Measurements from ENCODE around the gene MLEC.

The MLEC gene

DNA sequence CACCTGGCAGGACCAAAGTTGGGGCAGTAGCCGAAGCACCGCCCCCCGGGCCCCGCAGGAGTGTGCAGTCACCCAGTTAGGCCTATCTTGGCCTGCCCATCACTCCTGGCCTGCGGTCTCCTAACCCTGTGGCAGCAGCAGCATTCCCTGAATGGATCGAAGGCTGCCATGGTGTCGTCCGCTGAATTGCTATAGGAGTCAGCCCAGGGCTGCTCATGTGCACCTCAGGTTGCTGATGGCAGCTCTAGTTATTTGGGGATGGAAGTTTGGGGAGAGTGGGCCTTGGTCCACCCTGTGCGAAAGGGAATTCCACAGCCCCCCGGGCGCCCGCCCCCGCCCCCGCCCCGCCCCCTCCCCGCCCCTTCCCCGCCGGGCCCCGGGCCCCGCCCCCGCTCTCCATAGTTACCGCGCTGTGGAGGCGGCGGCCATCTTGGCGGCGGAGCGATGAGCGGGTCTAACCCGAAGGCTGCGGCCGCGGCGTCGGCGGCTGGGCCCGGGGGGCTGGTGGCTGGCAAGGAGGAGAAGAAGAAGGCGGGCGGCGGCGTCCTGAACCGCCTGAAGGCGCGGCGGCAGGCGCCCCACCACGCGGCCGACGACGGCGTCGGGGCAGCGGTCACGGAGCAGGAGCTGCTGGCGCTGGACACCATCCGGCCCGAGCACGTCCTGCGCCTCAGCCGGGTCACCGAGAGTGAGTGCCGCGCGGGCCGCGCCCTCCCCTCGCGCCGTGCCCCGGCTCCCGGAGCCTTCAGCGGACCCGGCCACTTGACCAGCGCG, 23.3 kb downstream of the MLEC start, which contains the start of gene UNC119B:
TSS of gene UNC119B (plus strand) at position 428 of the 774 bp plus-strand sequence. CDS start at position 445, 17 bp downstream.
- H3K27me3 ChIP-seq (ENCODE audit: insufficient read depth, poor library complexity, severe bottlenecking): no peaks in the 10 kb centered on the region
- ATAC-seq (ENCODE audit: low read depth): peak; percentile 79
- H3K9me3 ChIP-seq (ENCODE audit: severe bottlenecking): no peaks in the 10 kb centered on the region
- no peaks in the 10 kb centered on the region for H3K4me1 ChIP-seq (ENCODE audit: insufficient read depth, poor library complexity, severe bottlenecking)
- peak within 1 kb of the TSS; percentile 61 for H3K27ac ChIP-seq (ENCODE audit: poor library complexity, severe bottlenecking)
- TF ChIP-seq, protein P1, sequence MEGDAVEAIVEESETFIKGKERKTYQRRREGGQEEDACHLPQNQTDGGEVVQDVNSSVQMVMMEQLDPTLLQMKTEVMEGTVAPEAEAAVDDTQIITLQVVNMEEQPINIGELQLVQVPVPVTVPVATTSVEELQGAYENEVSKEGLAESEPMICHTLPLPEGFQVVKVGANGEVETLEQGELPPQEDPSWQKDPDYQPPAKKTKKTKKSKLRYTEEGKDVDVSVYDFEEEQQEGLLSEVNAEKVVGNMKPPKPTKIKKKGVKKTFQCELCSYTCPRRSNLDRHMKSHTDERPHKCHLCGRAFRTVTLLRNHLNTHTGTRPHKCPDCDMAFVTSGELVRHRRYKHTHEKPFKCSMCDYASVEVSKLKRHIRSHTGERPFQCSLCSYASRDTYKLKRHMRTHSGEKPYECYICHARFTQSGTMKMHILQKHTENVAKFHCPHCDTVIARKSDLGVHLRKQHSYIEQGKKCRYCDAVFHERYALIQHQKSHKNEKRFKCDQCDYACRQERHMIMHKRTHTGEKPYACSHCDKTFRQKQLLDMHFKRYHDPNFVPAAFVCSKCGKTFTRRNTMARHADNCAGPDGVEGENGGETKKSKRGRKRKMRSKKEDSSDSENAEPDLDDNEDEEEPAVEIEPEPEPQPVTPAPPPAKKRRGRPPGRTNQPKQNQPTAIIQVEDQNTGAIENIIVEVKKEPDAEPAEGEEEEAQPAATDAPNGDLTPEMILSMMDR (IDR thresholded peaks at IDR 0.05; ENCODE audit: poor library complexity, severe bottlenecking): no peak
- DNase-seq (ENCODE audit: low spot score): no peak
- H3K4me3 ChIP-seq (ENCODE audit: severe bottlenecking): peak within 1 kb of the TSS; percentile 94
- H3K36me3 ChIP-seq (ENCODE audit: low read depth): peaks cover 33% of the 10 kb centered on the region

DNA sequence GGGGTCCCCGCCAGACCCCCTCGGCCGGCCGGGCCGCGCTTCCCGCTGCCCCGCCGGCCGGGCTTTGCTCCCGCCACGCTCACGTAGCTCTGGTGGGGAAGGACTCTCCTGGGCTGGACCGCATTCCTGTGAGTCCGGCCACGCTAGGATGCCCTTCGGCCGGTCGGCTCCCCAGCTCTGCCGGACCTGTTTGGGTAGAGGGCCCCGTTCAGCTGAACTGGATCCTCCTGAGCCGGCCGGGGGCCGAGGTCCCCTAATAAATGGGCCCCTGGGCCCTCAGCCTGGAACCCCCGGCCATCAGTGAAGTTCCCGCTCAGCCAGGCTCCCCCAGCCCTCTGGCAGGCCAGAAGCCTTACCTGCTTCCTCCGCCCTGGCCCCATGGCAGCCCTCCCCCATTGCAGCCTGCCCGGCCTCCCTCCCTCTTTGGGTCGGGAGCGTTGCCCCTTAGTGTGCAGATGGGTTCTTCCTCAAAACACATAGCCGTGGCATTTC, 23.9 kb downstream of the MLEC start:
- Histone ChIP-seq H3K27ac (ENCODE audit: poor library complexity, severe bottlenecking) (peak overlapping the region; percentile 61), H3K4me1 (ENCODE audit: insufficient read depth, poor library complexity, severe bottlenecking) (no peaks in the 10 kb centered on the region), H3K27me3 (ENCODE audit: insufficient read depth, poor library complexity, severe bottlenecking) (no peaks in the 10 kb centered on the region), H3K36me3 (ENCODE audit: low read depth) (peaks cover 38% of the 10 kb centered on the region), H3K9me3 (ENCODE audit: severe bottlenecking) (no peaks in the 10 kb centered on the region), H3K4me3 (ENCODE audit: severe bottlenecking) (peak overlapping the region; percentile 94)
- TF ChIP-seq, protein P1 (IDR thresholded peaks at IDR 0.05; ENCODE audit: poor library complexity, severe bottlenecking): no peak
- DNase-seq (ENCODE audit: low spot score) (no peak), ATAC-seq (ENCODE audit: low read depth) (peak; percentile 39)

DNA sequence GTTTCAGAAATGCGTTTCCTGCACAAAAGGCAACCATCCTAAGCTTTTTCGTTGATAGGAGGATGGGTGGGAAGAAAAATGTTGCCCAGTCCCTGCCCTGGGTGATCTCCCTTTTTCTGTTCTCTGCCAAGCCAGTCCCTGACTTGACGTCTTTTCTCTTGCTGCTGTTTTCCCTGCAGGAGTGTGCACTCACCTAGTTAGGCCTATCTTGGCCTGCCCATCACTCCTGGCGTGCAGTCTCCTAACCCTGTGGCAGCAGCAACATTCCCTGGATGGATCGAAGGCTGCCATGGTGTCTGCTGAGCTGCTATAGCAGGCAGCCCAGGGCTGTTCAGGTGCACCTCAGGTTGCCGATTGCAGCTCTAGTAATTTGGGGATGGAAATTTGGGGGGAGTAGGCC, 24.5 kb downstream of the MLEC start:
- H3K4me1 ChIP-seq (ENCODE audit: insufficient read depth, poor library complexity, severe bottlenecking): no peaks in the 10 kb centered on the region
- no peaks in the 10 kb centered on the region for H3K9me3 ChIP-seq (ENCODE audit: severe bottlenecking)
- H3K4me3 ChIP-seq (ENCODE audit: severe bottlenecking): peak overlapping the region; percentile 94
- peaks cover 43% of the 10 kb centered on the region for H3K36me3 ChIP-seq (ENCODE audit: low read depth)
- no peaks in the 10 kb centered on the region for H3K27me3 ChIP-seq (ENCODE audit: insufficient read depth, poor library complexity, severe bottlenecking)
- ATAC-seq (ENCODE audit: low read depth): peak; percentile 11; the same call in 2 of the 3 replicates
- DNase-seq (ENCODE audit: low spot score): no peak
- H3K27ac ChIP-seq (ENCODE audit: poor library complexity, severe bottlenecking): peak overlapping the region; percentile 61
- TF ChIP-seq, protein P1 (IDR thresholded peaks at IDR 0.05; ENCODE audit: poor library complexity, severe bottlenecking): no peak

DNA sequence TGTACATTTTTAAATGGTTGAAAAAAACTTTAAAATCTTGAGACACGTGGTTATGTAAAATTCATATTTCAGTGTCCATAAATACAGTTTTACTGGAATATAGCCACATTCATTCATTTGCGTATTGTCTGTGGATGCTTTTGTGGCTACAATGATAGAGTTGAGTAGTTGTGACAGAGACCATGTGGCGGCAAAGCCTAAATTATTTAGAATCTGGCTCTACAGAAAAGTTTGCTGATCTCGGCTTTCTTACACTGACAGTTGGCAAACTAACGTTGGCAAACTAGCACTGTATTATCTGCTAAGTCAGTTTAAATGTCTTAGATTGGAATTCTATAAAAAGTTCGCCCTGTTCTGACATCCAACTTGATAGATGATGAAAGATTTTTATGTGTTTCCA, 25.7 kb downstream of the MLEC start:
- TF ChIP-seq, protein P1 (IDR thresholded peaks at IDR 0.05; ENCODE audit: poor library complexity, severe bottlenecking): no peak
- Histone ChIP-seq H3K36me3 (ENCODE audit: low read depth) (peaks cover 51% of the 10 kb centered on the region), H3K27ac (ENCODE audit: poor library complexity, severe bottlenecking) (no peak overlapping the region), H3K4me3 (ENCODE audit: severe bottlenecking) (no peak overlapping the region), H3K27me3 (ENCODE audit: insufficient read depth, poor library complexity, severe bottlenecking) (no peaks in the 10 kb centered on the region), H3K9me3 (ENCODE audit: severe bottlenecking) (no peaks in the 10 kb centered on the region), H3K4me1 (ENCODE audit: insufficient read depth, poor library complexity, severe bottlenecking) (no peaks in the 10 kb centered on the region)
- ATAC-seq (ENCODE audit: low read depth): no peak
- DNase-seq (ENCODE audit: low spot score): no peak
